GM21526 (cell line): Measurements from ENCODE around the gene CCDC8.
"Not testable (repeated sequence)": the region's sequence is repeated elsewhere in the genome, so short reads cannot be mapped to it uniquely, and the experiment has no call there.

Experiments used
- ATAC-seq: cut with Tn5 transposase; IDR thresholded peaks from one replicate; pipeline ENCODE4 v1.9.1; 2021; ENCODE audit warnings: moderate library complexity; ENCODE audit not compliant: unreplicated experiment, low FRiP score

Gene CCDC8

GRCh38 chr19:46404753-46405468, 8.5 kb downstream of the CCDC8 start:
- ATAC-seq, result no peak

- ATAC-seq, result no peak
Measured at GRCh38 chr19:46404055-46404752, 9.2 kb downstream of the CCDC8 start.

GRCh38 chr19:46402725-46403124, 10.6 kb downstream of the CCDC8 start:
- ATAC-seq, result no peak

- not testable (repeated sequence) for ATAC-seq
Measured at GRCh38 chr19:46397801-46398479, 15.4 kb downstream of the CCDC8 start.

- no peak for ATAC-seq
Measured at GRCh38 chr19:46394402-46394797, 19.0 kb downstream of the CCDC8 start.

- ATAC-seq, result no peak
Measured at GRCh38 chr19:46393456-46394401, 19.6 kb downstream of the CCDC8 start.

- no peak for ATAC-seq
Measured at GRCh38 chr19:46392837-46393236, 20.5 kb downstream of the CCDC8 start.

GRCh38 chr19:46392252-46392801, 21.0 kb downstream of the CCDC8 start:
- no peak for ATAC-seq

- no peak for ATAC-seq
Measured at GRCh38 chr19:46391296-46392251, 21.8 kb downstream of the CCDC8 start.

- ATAC-seq, result no peak
Measured at GRCh38 chr19:46390866-46391265, 22.5 kb downstream of the CCDC8 start.

GRCh38 chr19:46390121-46390858, 23.1 kb downstream of the CCDC8 start:
- ATAC-seq, result no peak

GRCh38 chr19:46388311-46389095, 24.9 kb downstream of the CCDC8 start:
- no peak for ATAC-seq

GRCh38 chr19:46387713-46388130, 25.6 kb downstream of the CCDC8 start:
- ATAC-seq, result no peak

GRCh38 chr19:46386996-46387712, 26.2 kb downstream of the CCDC8 start:
- ATAC-seq, result no peak

- no peak for ATAC-seq
Measured at GRCh38 chr19:46386151-46386550, 27.2 kb downstream of the CCDC8 start.

- no peak for ATAC-seq
Measured at GRCh38 chr19:46385636-46386035, 27.7 kb downstream of the CCDC8 start.

GRCh38 chr19:46384396-46384795, 29.0 kb downstream of the CCDC8 start:
- no peak for ATAC-seq
